ENCODE measurements around the gene OR10A3. TPM values are rescaled to one million over a fixed set of nuclear protein-coding genes. Genes with fewer than 3 reads are reported as not detected.

Gene OR10A3
- total RNA-seq, 2 donors from 2014 or later, result not detected

GRCh38 chr11:7904917-7905316 lies 36.6 kb downstream of the OR10A3 start:
- no peak for ATAC-seq
- no peak overlapping the region for H3K27ac Mint-ChIP-seq
- no peaks in the 10 kb centered on the region for H3K9me3 Mint-ChIP-seq
- no peak for DNase-seq (ENCODE audit: low spot score in 2 of 2)
- no peaks in the 10 kb centered on the region for H3K36me3 Mint-ChIP-seq

GRCh38 chr11:7903940-7904339 lies 37.6 kb downstream of the OR10A3 start:
- Mint-ChIP-seq H3K36me3 (no peaks in the 10 kb centered on the region), H3K27ac (no peak overlapping the region)

GRCh38 chr11:7901319-7901854 lies 40.1 kb downstream of the OR10A3 start:
- Mint-ChIP-seq H3K36me3 (no peaks in the 10 kb centered on the region), H3K27ac (no peak overlapping the region), H3K9me3 (no peaks in the 10 kb centered on the region)
- ATAC-seq, result no peak
- DNase-seq (ENCODE audit: low spot score in 2 of 2), result no peak

More at GRCh38 chr11:7903940-7904339, 37.6 kb downstream of the OR10A3 start:
- no peaks in the 10 kb centered on the region for H3K9me3 Mint-ChIP-seq
- DNase-seq (ENCODE audit: low spot score in 2 of 2) (no peak), ATAC-seq (no peak)

- no peaks in the 10 kb centered on the region for H3K36me3 Mint-ChIP-seq
- no peaks in the 10 kb centered on the region for H3K9me3 Mint-ChIP-seq
- ATAC-seq (no peak), DNase-seq (ENCODE audit: low spot score in 2 of 2) (no peak)
- no peak overlapping the region for H3K27ac Mint-ChIP-seq
These were observed 40.8 kb downstream of the OR10A3 start for GRCh38 chr11:7900686-7901085.

GRCh38 chr11:7899418-7899817 lies 42.1 kb downstream of the OR10A3 start:
- Mint-ChIP-seq H3K9me3 (no peaks in the 10 kb centered on the region), H3K36me3 (no peaks in the 10 kb centered on the region), H3K27ac (no peak overlapping the region)
- no peak for DNase-seq (ENCODE audit: low spot score in 2 of 2)
- ATAC-seq, result no peak

GRCh38 chr11:7898666-7899283 lies 42.7 kb downstream of the OR10A3 start:
- no peaks in the 10 kb centered on the region for H3K36me3 Mint-ChIP-seq
- DNase-seq (ENCODE audit: low spot score in 2 of 2) (no peak), ATAC-seq (no peak)
- H3K27ac Mint-ChIP-seq, result no peak overlapping the region
- H3K9me3 Mint-ChIP-seq, result no peaks in the 10 kb centered on the region

- no peaks in the 10 kb centered on the region for H3K9me3 Mint-ChIP-seq
- no peak for ATAC-seq
These were observed 45.3 kb downstream of the OR10A3 start for GRCh38 chr11:7896009-7896785.

GRCh38 chr11:7894251-7894650 lies 47.3 kb downstream of the OR10A3 start:
- no peaks in the 10 kb centered on the region for H3K36me3 Mint-ChIP-seq
- ATAC-seq (no peak), DNase-seq (ENCODE audit: low spot score in 2 of 2) (no peak)
- H3K9me3 Mint-ChIP-seq, result no peaks in the 10 kb centered on the region
- no peak overlapping the region for H3K27ac Mint-ChIP-seq

More at GRCh38 chr11:7896009-7896785, 45.3 kb downstream of the OR10A3 start:
- H3K36me3 Mint-ChIP-seq, result no peaks in the 10 kb centered on the region
- DNase-seq (ENCODE audit: low spot score in 2 of 2), result no peak
- H3K27ac Mint-ChIP-seq, result no peak overlapping the region

GRCh38 chr11:7893796-7894195 lies 47.7 kb downstream of the OR10A3 start:
- ATAC-seq (no peak), DNase-seq (ENCODE audit: low spot score in 2 of 2) (no peak)
- no peaks in the 10 kb centered on the region for H3K36me3 Mint-ChIP-seq
- no peak overlapping the region for H3K27ac Mint-ChIP-seq
- H3K9me3 Mint-ChIP-seq, result no peaks in the 10 kb centered on the region

- H3K36me3 Mint-ChIP-seq, result no peaks in the 10 kb centered on the region
- ATAC-seq, result peak; percentile 72 to 79
- no peaks in the 10 kb centered on the region for H3K9me3 Mint-ChIP-seq
- peak in 1 of 2 donors; percentile 9 for DNase-seq (ENCODE audit: low spot score in 2 of 2)
- H3K27ac Mint-ChIP-seq, result no peak overlapping the region
These were observed 48.7 kb downstream of the OR10A3 start for GRCh38 chr11:7892840-7893254.

GRCh38 chr11:7892059-7892699 lies 49.3 kb downstream of the OR10A3 start:
- DNase-seq (ENCODE audit: low spot score in 2 of 2) (no peak), ATAC-seq (no peak)
- Mint-ChIP-seq H3K9me3 (no peaks in the 10 kb centered on the region), H3K36me3 (no peaks in the 10 kb centered on the region), H3K27ac (no peak overlapping the region)

- no peak overlapping the region for H3K27ac Mint-ChIP-seq
- no peak for ATAC-seq
These were observed 50.9 kb downstream of the OR10A3 start for GRCh38 chr11:7890417-7891172.

GRCh38 chr11:7889985-7890384 lies 51.5 kb downstream of the OR10A3 start:
- no peaks in the 10 kb centered on the region for H3K9me3 Mint-ChIP-seq
- DNase-seq (ENCODE audit: low spot score in 2 of 2) (no peak), ATAC-seq (no peak)
- H3K27ac Mint-ChIP-seq, result no peak overlapping the region
- no peaks in the 10 kb centered on the region for H3K36me3 Mint-ChIP-seq

More at GRCh38 chr11:7890417-7891172, 50.9 kb downstream of the OR10A3 start:
- no peaks in the 10 kb centered on the region for H3K9me3 Mint-ChIP-seq
- H3K36me3 Mint-ChIP-seq, result no peaks in the 10 kb centered on the region
- no peak for DNase-seq (ENCODE audit: low spot score in 2 of 2)

All from activated naive CD4-positive, alpha-beta T cell treated with anti-CD3 and anti-CD28 coated beads, Interleukin-2, amount 50 U/mL, for 72 hours (primary cell).